ENCODE data around the gene SLC9C2.
"Not testable (repeated sequence)": the region's sequence is repeated elsewhere in the genome, so short reads cannot be mapped to it uniquely, and the experiment has no call there.

Gene SLC9C2

GRCh38 chr1:173635116-173635515 is 32.2 kb upstream of the SLC9C2 start, which contains the start of gene TEX50:
Gene TEX50 (plus strand): TSS chr1:173635338. CDS start chr1:173635522, 184 bp downstream.
- no peak within 1 kb of the TSS for H3K4me3 ChIP-seq (ENCODE audit: low read depth, low read length)
- TF ChIP-seq CTCF (IDR thresholded peaks at IDR 0.05; ENCODE audit: insufficient read depth, low read depth, low read length, missing control alignments): no peak
- DNase-seq (ENCODE audit: low read depth): no peak

- TF ChIP-seq CTCF (IDR thresholded peaks at IDR 0.05; ENCODE audit: insufficient read depth, low read depth, low read length, missing control alignments): no peak
- H3K4me3 ChIP-seq (ENCODE audit: low read depth, low read length): no peak overlapping the region
- DNase-seq (ENCODE audit: low read depth): no peak
Observed at GRCh38 chr1:173628888-173629287, 26.0 kb upstream of the SLC9C2 start.

GRCh38 chr1:173627269-173627668 is 24.4 kb upstream of the SLC9C2 start:
- no peak for DNase-seq (ENCODE audit: low read depth)
- TF ChIP-seq CTCF (IDR thresholded peaks at IDR 0.05; ENCODE audit: insufficient read depth, low read depth, low read length, missing control alignments): no peak
- no peak overlapping the region for H3K4me3 ChIP-seq (ENCODE audit: low read depth, low read length)

- no peak for TF ChIP-seq CTCF (IDR thresholded peaks at IDR 0.05; ENCODE audit: insufficient read depth, low read depth, low read length, missing control alignments)
- DNase-seq (ENCODE audit: low read depth): peak; percentile 40
- no peak overlapping the region for H3K4me3 ChIP-seq (ENCODE audit: low read depth, low read length)
Observed at GRCh38 chr1:173616859-173617258, 14.0 kb upstream of the SLC9C2 start.

- H3K4me3 ChIP-seq (ENCODE audit: low read depth, low read length); DNase-seq (ENCODE audit: low read depth): not testable (repeated sequence)
Observed at GRCh38 chr1:173613086-173613485, 10.2 kb upstream of the SLC9C2 start.

- DNase-seq (ENCODE audit: low read depth): no peak
- TF ChIP-seq CTCF (IDR thresholded peaks at IDR 0.05; ENCODE audit: insufficient read depth, low read depth, low read length, missing control alignments): no peak
- H3K4me3 ChIP-seq (ENCODE audit: low read depth, low read length): no peak overlapping the region
Observed at GRCh38 chr1:173608503-173609216, 5.8 kb upstream of the SLC9C2 start.

GRCh38 chr1:173601588-173601987 is 1.3 kb downstream of the SLC9C2 start:
- no peak for TF ChIP-seq CTCF (IDR thresholded peaks at IDR 0.05; ENCODE audit: insufficient read depth, low read depth, low read length, missing control alignments)
- DNase-seq (ENCODE audit: low read depth): peak; percentile 55

More at GRCh38 chr1:173601588-173601987, 1.3 kb downstream of the SLC9C2 start:
- H3K4me3 ChIP-seq (ENCODE audit: low read depth, low read length): no peak overlapping the region
